Measurements from ENCODE around the gene SLC48A1. TPM values are rescaled to one million over a fixed set of nuclear protein-coding genes. Genes with fewer than 3 reads are reported as not detected.
A peak's percentile ranks its signal among the peaks of the same experiment; 100 is the strongest.

Gene SLC48A1
- total and polyA plus RNA-seq, 10 of the 15 experiments (the other 5 are each of a cell fraction or from before 2014, with no cell fraction given), result 1.1 to 4.9 (median 1.9) TPM

- TF ChIP-seq PAX5 (IDR thresholded peaks at IDR 0.05; ENCODE audit: borderline replicate concordance, low read depth, low read length), result no peak
- TF ChIP-seq ATF2 (IDR thresholded peaks at IDR 0.05; ENCODE audit: low read length), result no peak
- no peak for TF ChIP-seq SREBF1 (IDR thresholded peaks at IDR 0.05; ENCODE audit: low read length)
- TF ChIP-seq MEF2A (IDR thresholded peaks at IDR 0.05; ENCODE audit: insufficient read depth, low read depth, low read length), result no peak
- peak; percentile 22; the same call in 1 of the 2 replicates for TF ChIP-seq RB1 (IDR thresholded peaks at IDR 0.05; ENCODE audit: borderline replicate concordance)
- no peak for TF ChIP-seq ZSCAN29 (IDR thresholded peaks at IDR 0.05)
- no peak for TF ChIP-seq E2F4 (IDR thresholded peaks at IDR 0.05; ENCODE audit: low read depth, low read length)
- TF ChIP-seq CREM (IDR thresholded peaks at IDR 0.05; ENCODE audit: low read depth), result no peak
- no peak for TF ChIP-seq KDM1A (IDR thresholded peaks at IDR 0.05; ENCODE audit: borderline replicate concordance)
- TF ChIP-seq RELB (IDR thresholded peaks at IDR 0.05; ENCODE audit: low read depth), result no peak
- no peak for TF ChIP-seq SIN3A (IDR thresholded peaks at IDR 0.05; ENCODE audit: low read depth, low read length)
- no peak for TF ChIP-seq POLR2AphosphoS2 (IDR thresholded peaks at IDR 0.05; ENCODE audit: low read depth, low read length)
- TF ChIP-seq BACH1 (IDR thresholded peaks at IDR 0.05; ENCODE audit: borderline replicate concordance), result peak; percentile 42; the same call in 1 of the 2 replicates
- TF ChIP-seq RBBP5 (conservative IDR thresholded peaks at IDR 0.05), result no peak
- peak; percentile 66 for TF ChIP-seq NKRF (conservative IDR thresholded peaks at IDR 0.05)
- TF ChIP-seq E2F8 (IDR thresholded peaks at IDR 0.05; ENCODE audit: low read depth, partially characterized antibody), result no peak
- TF ChIP-seq ELK1 (IDR thresholded peaks at IDR 0.05; ENCODE audit: low read depth, low read length), result no peak
- no peak for TF ChIP-seq HDAC6 (IDR thresholded peaks at IDR 0.05; ENCODE audit: unreplicated experiment)
- 0 out of 2 replicates have a peak, but pooled peaks have one; percentile 74 for TF ChIP-seq TCF3 (IDR thresholded peaks at IDR 0.05; ENCODE audit: borderline replicate concordance, insufficient read depth, low read depth, low read length)
- no peak for TF ChIP-seq PAX8 (IDR thresholded peaks at IDR 0.05)
These were observed at the start of gene SLC48A1 (continued) for GRCh38 chr12:47773062-47773857.
